GM19023 (cell line): ENCODE data around the gene NFATC3.

Source experiments
- ATAC-seq: cut with Tn5 transposase; IDR thresholded peaks from one replicate; pipeline ENCODE4 v1.9.1; 2021; ENCODE audit warnings: mild to moderate bottlenecking, moderate library complexity; ENCODE audit not compliant: unreplicated experiment

The NFATC3 gene

GRCh38 chr16:68267612-68268405 is 182.6 kb downstream of the NFATC3 start:
- ATAC-seq = no peak

- ATAC-seq = no peak
These were observed 184.6 kb downstream of the NFATC3 start for GRCh38 chr16:68269793-68270192.

GRCh38 chr16:68270353-68270752 is 185.2 kb downstream of the NFATC3 start:
- ATAC-seq = no peak

- ATAC-seq = no peak
These were observed 187.5 kb downstream of the NFATC3 start for GRCh38 chr16:68272507-68273209.

GRCh38 chr16:68273459-68273858 is 188.3 kb downstream of the NFATC3 start:
- no peak for ATAC-seq

- no peak for ATAC-seq
These were observed 188.7 kb downstream of the NFATC3 start for GRCh38 chr16:68273896-68274295.

- ATAC-seq = no peak
These were observed 189.3 kb downstream of the NFATC3 start for GRCh38 chr16:68274441-68274840.

GRCh38 chr16:68275611-68276191 is 190.5 kb downstream of the NFATC3 start:
- peak; percentile 70 for ATAC-seq

GRCh38 chr16:68276223-68276622 is 191.1 kb downstream of the NFATC3 start:
- ATAC-seq = no peak
